Testis (tissue), 3 donors: ENCODE data around the gene DNASE1L3. TPM values are rescaled to one million over a fixed set of nuclear protein-coding genes. Genes with fewer than 3 reads are reported as not detected.

Source experiments
- DNase-seq: peaks from one replicate; pipeline ENCODE4 v3.0.0-alpha.2; 2019
- H3K27ac ChIP-seq, 2 donors: fragments of 200-600 bp; sonication (generic); one replicate each; pipeline ENCODE4 v1.5.1; 2019
- H3K27me3 ChIP-seq: fragments of 200-600 bp; sonication (generic); one replicate; pipeline ENCODE4 v1.5.1; 2019
- H3K36me3 ChIP-seq: fragments of 200-600 bp; sonication (generic); one replicate; pipeline ENCODE4 v1.5.1; 2017; ENCODE audit warnings: low read depth; ENCODE audit errors: missing control alignments
- H3K4me1 ChIP-seq: fragments of 200-600 bp; sonication (generic); one replicate; pipeline ENCODE4 v1.5.1; 2019
- H3K4me3 ChIP-seq, 2 donors: fragments of 200-600 bp; sonication (generic); one replicate each; pipeline ENCODE4 v1.5.1; 2017 to 2019
- H3K9me3 ChIP-seq: fragments of 200-600 bp; sonication (generic); one replicate; pipeline ENCODE4 v1.5.1; 2017
- POLR2A ChIP-seq: fragments of 450-650 bp; IDR thresholded peaks from one replicate; pipeline ENCODE4 v1.6.1; 2017; ENCODE audit warnings: antibody characterized with exemption, mild to moderate bottlenecking, moderate library complexity
- WGBS, 2 donors: methylation state at CpG; one replicate each; pipeline ENCODE4 v1.1.5; 2018; 5-methylcytosine and 5-hydroxymethylcytosine counted together
- intact Hi-C: fragments of 100-400 bp; cut with DNase I; formaldehyde crosslinking; loops from one replicate; pipeline ENCODE4 v1.15.1; 2023; ENCODE audit warnings: low total_unique reads
- polyA plus RNA-seq: library from polyadenylated mRNA; stranded (reverse); fragments of 350-450 nt; fragmentation: Illumina TruSeq; extraction: RNeasy Lipid Tissue Mini Kit (QIAGEN cat#74804); gene quantifications from one replicate; pipeline ENCODE4 v1.2.3, GENCODE V29; 2014; ENCODE audit warnings: low read depth, low replicate concordance; ENCODE audit not compliant: insufficient read depth
- total RNA-seq, 2 donors: library from RNA; depleted of rRNA; stranded (reverse); fragments of >200 nt; gene quantifications; one replicate each; pipeline ENCODE4 v1.2.3, GENCODE V29; 2016
- TF ChIP-seq, protein P1 (sequence below), 3 experiments: fragments of 450-650 bp in 2 of 3; fragments of 200-600 bp in 1 of 3; sonication (generic) in 1 of 3; IDR thresholded peaks; one replicate each; pipeline ENCODE4 v1.5.1; 2016 to 2019; ENCODE audit warnings: antibody characterized with exemption in 3 of 3, mild to moderate bottlenecking in 2 of 3, moderate library complexity in 1 of 3

The DNASE1L3 gene
- total and polyA plus RNA-seq, 3 donors from 2014 or later = 1.2 to 8.2 (median 3.8) TPM

DNA sequence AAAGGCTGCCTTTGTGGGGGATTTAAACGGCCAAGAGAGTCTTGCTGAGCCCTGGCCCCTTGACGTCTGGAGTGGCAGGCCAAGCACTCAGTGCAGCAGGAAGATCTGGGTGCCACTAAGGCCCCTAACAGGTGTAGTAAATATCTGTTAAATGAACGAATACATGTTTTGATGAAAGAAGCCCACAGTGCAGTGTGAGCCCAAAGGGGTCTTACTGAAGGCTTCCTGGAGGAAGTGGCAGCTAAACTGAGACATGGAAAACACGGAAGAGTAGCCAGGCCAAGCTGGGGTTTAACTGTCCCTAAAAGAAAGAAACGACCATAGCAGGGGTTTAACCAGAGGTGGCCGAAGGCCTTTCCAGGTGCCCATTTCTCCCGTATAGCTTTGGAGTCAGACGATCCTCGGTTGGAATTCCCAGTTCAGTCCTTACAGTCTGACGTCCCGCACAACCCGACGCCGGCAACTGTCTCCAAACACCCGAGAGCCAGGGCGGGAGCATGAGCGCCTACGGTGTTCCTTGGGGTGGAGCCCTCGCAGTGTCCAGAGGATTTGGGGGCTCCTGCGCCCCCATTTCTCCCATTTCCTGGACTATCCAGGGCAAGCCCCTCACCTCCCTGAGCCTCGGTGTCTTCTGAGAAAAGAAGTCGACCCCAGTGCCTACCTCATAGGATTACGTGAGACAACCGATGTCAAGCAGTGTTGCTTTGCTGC is 25.9 kb upstream of the DNASE1L3 start:
- Histone ChIP-seq H3K27me3 (no peaks in the 10 kb centered on the region), H3K9me3 (no peaks in the 10 kb centered on the region), H3K4me3 (peak overlapping the region; percentile 77 to 88), H3K4me1 (peaks cover 14% of the 10 kb centered on the region), H3K27ac (peak overlapping the region in 1 of 2 donors; percentile 87), H3K36me3 (no peaks in the 10 kb centered on the region)
- intact Hi-C loops = loop anchor here (10.0 kb wide), 1 partner anchor 58 kb away; no protein-coding TSS in a partner anchor
- 12 to 14% methylated on average over 16 to 24 of the region's 24 CpGs for WGBS, 2 donors
- DNase-seq = peak; percentile 26
- no peak for TF ChIP-seq POLR2A
- TF ChIP-seq, protein P1, sequence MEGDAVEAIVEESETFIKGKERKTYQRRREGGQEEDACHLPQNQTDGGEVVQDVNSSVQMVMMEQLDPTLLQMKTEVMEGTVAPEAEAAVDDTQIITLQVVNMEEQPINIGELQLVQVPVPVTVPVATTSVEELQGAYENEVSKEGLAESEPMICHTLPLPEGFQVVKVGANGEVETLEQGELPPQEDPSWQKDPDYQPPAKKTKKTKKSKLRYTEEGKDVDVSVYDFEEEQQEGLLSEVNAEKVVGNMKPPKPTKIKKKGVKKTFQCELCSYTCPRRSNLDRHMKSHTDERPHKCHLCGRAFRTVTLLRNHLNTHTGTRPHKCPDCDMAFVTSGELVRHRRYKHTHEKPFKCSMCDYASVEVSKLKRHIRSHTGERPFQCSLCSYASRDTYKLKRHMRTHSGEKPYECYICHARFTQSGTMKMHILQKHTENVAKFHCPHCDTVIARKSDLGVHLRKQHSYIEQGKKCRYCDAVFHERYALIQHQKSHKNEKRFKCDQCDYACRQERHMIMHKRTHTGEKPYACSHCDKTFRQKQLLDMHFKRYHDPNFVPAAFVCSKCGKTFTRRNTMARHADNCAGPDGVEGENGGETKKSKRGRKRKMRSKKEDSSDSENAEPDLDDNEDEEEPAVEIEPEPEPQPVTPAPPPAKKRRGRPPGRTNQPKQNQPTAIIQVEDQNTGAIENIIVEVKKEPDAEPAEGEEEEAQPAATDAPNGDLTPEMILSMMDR (IDR thresholded peaks at IDR 0.05) = no peak

DNA sequence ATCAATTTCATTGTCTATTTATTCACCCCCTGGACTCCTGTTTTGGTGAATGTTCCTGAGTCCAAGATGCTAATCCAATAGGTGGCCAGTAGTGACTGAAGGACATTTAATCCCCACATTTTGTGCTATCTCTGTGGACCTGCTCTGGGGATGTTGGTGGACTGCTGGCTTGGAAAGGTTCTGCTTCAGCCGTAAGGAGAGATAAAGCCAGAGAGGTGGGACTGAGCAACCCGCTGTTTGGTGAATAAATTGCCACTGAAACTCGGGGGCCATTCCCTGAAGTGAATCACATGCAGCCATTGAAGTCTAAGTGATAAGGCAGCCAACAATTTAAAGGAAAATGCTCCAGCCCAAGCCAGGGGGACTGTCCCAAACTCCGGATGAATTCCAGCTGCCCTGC is 25.2 kb upstream of the DNASE1L3 start:
- TF ChIP-seq, protein P1 (IDR thresholded peaks at IDR 0.05) = no peak
- no peak for TF ChIP-seq POLR2A
- no peak overlapping the region for H3K4me3 ChIP-seq
- H3K36me3 ChIP-seq = no peaks in the 10 kb centered on the region
- 51 to 52% methylated on average over 4 of the region's 4 CpGs for WGBS, 2 donors
- no peak for DNase-seq
- H3K27ac ChIP-seq = no peak overlapping the region
- no peaks in the 10 kb centered on the region for H3K27me3 ChIP-seq
- intact Hi-C loops = loop anchor here (10.0 kb wide), 1 partner anchor 59 kb away; no protein-coding TSS in a partner anchor
- peaks cover 11% of the 10 kb centered on the region for H3K4me1 ChIP-seq
- H3K9me3 ChIP-seq = no peaks in the 10 kb centered on the region

DNA sequence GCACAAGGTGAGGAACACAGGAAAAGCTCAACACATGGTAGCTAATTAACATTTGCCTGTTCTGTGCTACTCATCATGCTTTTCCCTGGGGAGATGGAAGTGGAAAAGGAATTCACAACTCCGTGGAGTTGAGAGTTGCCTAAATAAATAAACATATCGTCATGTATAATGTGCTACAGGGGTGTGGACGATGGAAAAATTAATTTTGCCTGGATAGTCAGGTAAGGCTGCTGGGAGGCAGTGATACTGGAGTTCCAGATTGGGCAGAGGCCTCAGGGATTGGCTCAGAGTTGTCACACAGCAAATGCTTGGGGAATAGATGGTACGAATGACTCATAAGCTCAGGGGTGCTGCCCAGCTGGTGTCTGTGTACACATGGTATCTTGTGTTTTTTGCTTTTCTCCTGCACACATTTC is 23.8 kb upstream of the DNASE1L3 start:
- WGBS, 2 donors = 58 to 62% methylated on average over 4 of the region's 4 CpGs
- TF ChIP-seq, protein P1 (IDR thresholded peaks at IDR 0.05) = no peak
- TF ChIP-seq POLR2A = no peak
- intact Hi-C loops = loop anchor here (10.0 kb wide), 1 partner anchor 60 kb away; no protein-coding TSS in a partner anchor
- Histone ChIP-seq H3K9me3 (no peaks in the 10 kb centered on the region), H3K4me3 (no peak overlapping the region), H3K36me3 (no peaks in the 10 kb centered on the region), H3K27me3 (no peaks in the 10 kb centered on the region), H3K4me1 (peaks cover 11% of the 10 kb centered on the region), H3K27ac (no peak overlapping the region)
- no peak for DNase-seq

DNA sequence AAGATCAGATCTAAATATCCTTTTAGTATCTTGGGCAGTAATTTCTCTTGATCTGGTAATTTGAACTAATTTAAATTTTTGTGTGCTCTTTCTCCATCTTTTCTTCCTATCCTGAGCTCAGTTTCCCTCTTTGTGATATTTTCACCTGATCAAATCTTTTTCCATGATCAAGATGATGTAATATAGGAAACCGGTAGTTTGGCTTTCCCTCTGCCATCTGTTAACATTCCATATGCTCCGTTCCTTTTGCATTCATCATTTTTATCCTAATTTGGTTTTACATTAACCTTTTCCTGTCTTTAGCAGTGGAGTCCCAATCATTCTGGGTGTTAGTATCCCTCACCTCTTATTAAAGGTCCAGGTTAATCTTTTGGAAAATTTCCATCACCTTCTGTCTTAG is 20.9 kb upstream of the DNASE1L3 start:
- no peaks in the 10 kb centered on the region for H3K27me3 ChIP-seq
- no peak overlapping the region for H3K27ac ChIP-seq
- H3K9me3 ChIP-seq = no peaks in the 10 kb centered on the region
- intact Hi-C loops = loop anchor here (10.0 kb wide), 1 partner anchor 63 kb away; no protein-coding TSS in a partner anchor
- no peak for DNase-seq
- TF ChIP-seq, protein P1 (IDR thresholded peaks at IDR 0.05) = no peak
- WGBS, 2 donors = 60 to 65% methylated on average over 2 of the region's 2 CpGs
- H3K4me3 ChIP-seq = no peak overlapping the region
- peaks cover 3% of the 10 kb centered on the region for H3K4me1 ChIP-seq
- no peaks in the 10 kb centered on the region for H3K36me3 ChIP-seq
